Esophagus muscularis mucosa (tissue), 4 donors: ENCODE data around the gene PARP6. TPM values are rescaled to one million over a fixed set of nuclear protein-coding genes. Genes with fewer than 3 reads are reported as not detected.
A peak's percentile ranks its signal among the peaks of the same experiment; 100 is the strongest.

ENCODE experiments used
- DNase-seq: peaks from one replicate; pipeline ENCODE4 v3.0.0-alpha.2; 2017; ENCODE audit errors: extremely low spot score
- H3K27ac ChIP-seq, 4 donors: fragments of 200-600 bp; sonication (generic); replicated peaks in 1 of 4; 1 replicate in 3 of 4; 2 replicates in 1 of 4; pipeline ENCODE4 v1.5.1; 2016 to 2019; ENCODE audit warnings: mild to moderate bottlenecking in 1 of 4
- H3K27me3 ChIP-seq, 4 donors: fragments of 200-600 bp; sonication (generic); one replicate each; pipeline versions ENCODE4 v1.5.1 to v1.6.0; 2016 to 2019
- H3K36me3 ChIP-seq, 4 donors: fragments of 200-600 bp; sonication (generic); one replicate each; pipeline ENCODE4 v1.5.1; 2016 to 2019
- H3K4me1 ChIP-seq, 4 donors: fragments of 200-600 bp; sonication (generic); one replicate each; pipeline ENCODE4 v1.5.1; 2016 to 2019
- H3K4me3 ChIP-seq, 4 donors: fragments of 200-600 bp; sonication (generic); 1 replicate in 2 of 4; 2 replicates in 2 of 4; pipeline ENCODE4 v1.5.1; 2016 to 2019; ENCODE audit warnings: mild to moderate bottlenecking in 4 of 4, moderate library complexity in 1 of 4
- H3K9me3 ChIP-seq, 4 donors: fragments of 200-600 bp; sonication (generic); 1 replicate in 3 of 4; 2 replicates in 1 of 4; pipeline ENCODE4 v1.5.1; 2016 to 2019
- CTCF ChIP-seq, 3 experiments: fragments of 200-600 bp in 2 of 3; fragments of 450-650 bp in 1 of 3; sonication (generic) in 2 of 3; IDR thresholded peaks; one replicate each; pipeline ENCODE4 v1.5.1; 2017 to 2019; ENCODE audit warnings: antibody characterized with exemption in 3 of 3, mild to moderate bottlenecking in 2 of 3, moderate library complexity in 1 of 3
- EP300 ChIP-seq: sonication (generic); formaldehyde crosslinking; IDR thresholded peaks from one replicate; pipeline ENCODE4 v1.6.1; 2017; ENCODE audit warnings: antibody characterized with exemption
- POLR2A ChIP-seq: fragments of 450-650 bp; IDR thresholded peaks from one replicate; pipeline ENCODE4 v1.6.1; 2017; ENCODE audit warnings: antibody characterized with exemption, moderate library complexity, mild to moderate bottlenecking, low read depth
- POLR2AphosphoS5 ChIP-seq, 2 donors: sonication (generic); formaldehyde crosslinking; IDR thresholded peaks; one replicate each; pipeline ENCODE4 v1.6.1; 2017; ENCODE audit warnings: antibody characterized with exemption in 2 of 2
- WGBS: methylation state at CpG from one replicate; pipeline ENCODE4 v1.1.5; 2018; 5-methylcytosine and 5-hydroxymethylcytosine counted together
- intact Hi-C: fragments of 100-400 bp; cut with DNase I; formaldehyde crosslinking; loops from one replicate; pipeline ENCODE4 v1.15.1; 2023
- total RNA-seq, 4 donors: library from RNA; depleted of rRNA; stranded (reverse); fragments of >200 nt; gene quantifications; one replicate each; pipeline versions ENCODE4 v1.1.0 to v1.2.1, GENCODE V29; 2016

Gene PARP6
- total RNA-seq, 4 donors from 2014 or later, result 46.5 to 79.0 (median 53.7) TPM

- WGBS, result 50% methylated on average over 2 of the region's 2 CpGs
- intact Hi-C loops, result no loop called here
- Histone ChIP-seq H3K9me3 (no peaks in the 10 kb centered on the region), H3K4me1 (peaks cover 0 to 3% (median 0%) of the 10 kb centered on the region in 4 donors), H3K4me3 (no peak overlapping the region), H3K27ac (no peak overlapping the region), H3K27me3 (no peaks in the 10 kb centered on the region), H3K36me3 (no peaks in the 10 kb centered on the region)
- peak; percentile 64 for DNase-seq
- TF ChIP-seq POLR2AphosphoS5 (IDR thresholded peaks at IDR 0.05) (peak in 1 of 2 donors; percentile 35), POLR2A (no peak), CTCF (IDR thresholded peaks at IDR 0.05) (peak; percentile 57 to 79 (median 65)), EP300 (no peak)
Observed at GRCh38 chr15:72312605-72313447, 40.5 kb upstream of the PARP6 start.

DNA sequence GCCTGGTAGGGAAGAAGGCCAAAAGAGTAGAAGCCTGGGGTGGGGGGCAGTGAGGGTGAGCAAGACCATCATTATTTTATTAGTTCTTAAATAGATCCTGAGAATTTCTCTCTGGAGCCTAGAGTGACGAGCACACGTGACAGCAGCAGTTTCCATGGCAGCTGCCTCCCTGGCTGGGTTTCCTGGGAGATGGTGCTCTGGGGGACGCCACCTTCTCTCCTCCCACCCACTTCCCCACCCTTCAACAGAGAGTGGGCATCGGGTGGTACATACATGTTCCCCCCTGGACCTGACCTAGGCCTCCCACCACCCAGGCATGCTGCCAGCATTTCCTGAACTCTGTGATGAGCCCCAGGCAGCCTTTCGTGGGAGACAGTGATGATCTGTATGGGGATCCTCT is 34.7 kb upstream of the PARP6 start:
- H3K9me3 ChIP-seq, result no peaks in the 10 kb centered on the region
- TF ChIP-seq CTCF (IDR thresholded peaks at IDR 0.05) (no peak), POLR2AphosphoS5 (IDR thresholded peaks at IDR 0.05) (no peak), EP300 (no peak), POLR2A (no peak)
- no peaks in the 10 kb centered on the region for H3K27me3 ChIP-seq
- H3K27ac ChIP-seq, result no peak overlapping the region
- 80% methylated on average over 5 of the region's 5 CpGs for WGBS
- no peak overlapping the region for H3K4me3 ChIP-seq
- H3K4me1 ChIP-seq, result no peaks in the 10 kb centered on the region
- DNase-seq, result no peak
- intact Hi-C loops, result no loop called here
- H3K36me3 ChIP-seq, result no peaks in the 10 kb centered on the region

DNA sequence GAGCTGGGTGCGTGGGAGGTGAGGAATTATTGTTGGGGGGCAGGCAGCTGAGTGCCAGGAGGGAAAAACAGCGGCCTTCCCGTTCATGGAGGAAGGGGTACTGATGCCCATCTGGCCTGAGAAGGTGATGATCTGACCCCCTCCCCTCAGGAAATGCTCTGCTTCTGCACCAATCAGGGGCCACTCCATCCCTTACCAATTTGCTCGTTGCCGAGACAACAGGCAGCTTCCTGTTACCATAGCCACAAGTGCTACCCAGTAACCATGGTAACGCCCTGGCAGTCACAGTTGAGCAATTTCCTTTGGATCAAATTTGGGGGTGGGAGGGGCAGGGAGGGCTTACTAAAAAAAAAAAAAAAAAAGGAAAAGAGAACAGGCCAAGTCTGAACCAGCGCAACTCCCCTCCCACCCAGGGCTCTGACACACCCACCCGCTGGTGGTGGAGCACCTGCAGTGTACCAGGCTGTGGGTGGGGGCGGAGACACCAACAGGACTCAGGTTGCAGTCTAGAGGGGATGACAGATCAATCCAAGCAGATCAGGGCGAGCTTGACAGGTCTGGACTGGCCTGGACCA is 33.9 kb upstream of the PARP6 start:
- TF ChIP-seq EP300, result no peak
- no peak for TF ChIP-seq POLR2AphosphoS5 (IDR thresholded peaks at IDR 0.05)
- Histone ChIP-seq H3K4me3 (no peak overlapping the region), H3K36me3 (no peaks in the 10 kb centered on the region), H3K27ac (no peak overlapping the region), H3K9me3 (no peaks in the 10 kb centered on the region), H3K4me1 (no peaks in the 10 kb centered on the region), H3K27me3 (no peaks in the 10 kb centered on the region)
- intact Hi-C loops, result no loop called here
- WGBS, result 61% methylated on average over 10 of the region's 10 CpGs
- DNase-seq, result no peak

DNA sequence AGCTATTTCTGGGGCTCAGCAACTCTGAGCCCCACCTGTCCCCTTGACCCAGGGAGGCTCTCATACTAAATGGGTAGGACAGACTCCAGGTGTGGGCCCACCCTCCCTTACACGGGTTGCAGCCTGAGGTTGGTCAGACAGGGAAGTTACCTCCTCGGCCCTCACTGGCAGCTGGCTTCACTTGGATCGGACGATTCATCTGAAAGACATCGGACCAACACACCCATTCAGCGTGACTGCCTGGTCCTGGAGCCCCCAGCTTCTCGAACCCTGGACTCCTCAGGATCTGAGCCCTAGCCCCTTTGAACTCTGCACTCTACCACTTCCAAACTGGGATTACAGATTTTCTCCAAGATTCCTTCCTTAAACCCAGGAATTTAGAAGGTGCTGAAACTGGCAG is 32.2 kb upstream of the PARP6 start:
- no peak overlapping the region for H3K4me3 ChIP-seq
- H3K4me1 ChIP-seq, result no peaks in the 10 kb centered on the region
- no peak for DNase-seq
- H3K27ac ChIP-seq, result no peak overlapping the region
- H3K9me3 ChIP-seq, result no peaks in the 10 kb centered on the region
- intact Hi-C loops, result no loop called here
- H3K36me3 ChIP-seq, result peaks cover 0 to under 1% (median 0%) of the 10 kb centered on the region in 4 donors
- TF ChIP-seq EP300 (no peak), CTCF (IDR thresholded peaks at IDR 0.05) (no peak), POLR2AphosphoS5 (IDR thresholded peaks at IDR 0.05) (no peak), POLR2A (no peak)
- H3K27me3 ChIP-seq, result no peaks in the 10 kb centered on the region
- WGBS, result 98% methylated on average over 5 of the region's 7 CpGs

GRCh38 chr15:72302955-72303354 is 30.6 kb upstream of the PARP6 start:
- intact Hi-C loops, result no loop called here
- 54% methylated on average over 1 of the region's 1 CpG for WGBS
- Histone ChIP-seq H3K9me3 (no peaks in the 10 kb centered on the region), H3K27ac (no peak overlapping the region), H3K4me3 (no peak overlapping the region), H3K27me3 (no peaks in the 10 kb centered on the region), H3K36me3 (peaks cover 0 to 3% (median 0%) of the 10 kb centered on the region in 4 donors), H3K4me1 (no peaks in the 10 kb centered on the region)
- TF ChIP-seq CTCF (IDR thresholded peaks at IDR 0.05), result no peak
- no peak for TF ChIP-seq EP300
- no peak for TF ChIP-seq POLR2AphosphoS5 (IDR thresholded peaks at IDR 0.05)
- TF ChIP-seq POLR2A, result no peak
- DNase-seq, result no peak
